Measurements from ENCODE around the gene ANKRD53.

DNA sequence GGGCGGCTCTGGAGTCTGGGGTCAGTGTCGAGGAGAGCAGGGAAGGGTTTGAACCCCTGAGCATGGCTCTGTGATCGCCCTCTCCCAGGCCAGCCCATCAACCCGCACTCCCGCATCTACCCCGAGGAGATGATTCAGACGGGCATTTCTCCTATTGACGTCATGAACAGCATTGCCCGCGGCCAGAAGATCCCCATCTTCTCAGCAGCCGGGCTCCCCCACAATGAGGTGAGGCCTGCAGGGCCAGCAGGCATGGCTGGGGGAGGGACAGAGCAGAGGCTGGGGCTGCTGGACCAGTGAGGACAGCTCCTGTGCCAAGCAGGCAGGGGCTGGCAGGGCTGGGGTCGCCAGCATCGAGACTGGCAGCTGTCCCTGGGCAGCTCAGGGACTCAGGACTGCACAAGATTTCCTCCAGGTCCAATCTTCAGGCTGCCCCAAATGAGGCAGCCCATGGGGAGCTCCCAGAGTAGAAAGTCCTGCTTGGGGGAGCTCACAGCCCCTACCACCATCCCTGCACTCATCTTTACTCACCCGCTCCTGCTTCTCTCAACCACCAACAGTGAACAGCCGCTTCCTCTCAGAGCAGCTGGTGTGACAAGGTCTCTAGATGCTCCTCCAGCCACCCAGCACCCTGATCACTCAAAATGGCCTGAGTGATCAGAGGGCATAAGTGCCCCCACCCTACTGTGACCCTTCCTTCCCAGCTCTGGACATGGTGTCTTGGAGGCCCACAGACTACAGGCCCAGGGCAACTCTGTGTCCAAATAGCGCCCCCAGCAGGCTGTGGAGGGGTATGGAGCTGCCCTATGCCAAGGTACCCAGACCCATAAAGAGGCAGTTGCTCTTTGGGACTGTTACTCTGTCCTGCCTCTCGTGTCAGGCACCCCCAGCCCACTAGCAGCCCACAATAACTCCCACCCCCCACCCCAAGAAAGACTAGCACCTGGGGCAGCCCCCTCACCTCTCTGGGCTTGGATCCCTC is 18.3 kb upstream of the ANKRD53 start:
- TF ChIP-seq, protein P1, sequence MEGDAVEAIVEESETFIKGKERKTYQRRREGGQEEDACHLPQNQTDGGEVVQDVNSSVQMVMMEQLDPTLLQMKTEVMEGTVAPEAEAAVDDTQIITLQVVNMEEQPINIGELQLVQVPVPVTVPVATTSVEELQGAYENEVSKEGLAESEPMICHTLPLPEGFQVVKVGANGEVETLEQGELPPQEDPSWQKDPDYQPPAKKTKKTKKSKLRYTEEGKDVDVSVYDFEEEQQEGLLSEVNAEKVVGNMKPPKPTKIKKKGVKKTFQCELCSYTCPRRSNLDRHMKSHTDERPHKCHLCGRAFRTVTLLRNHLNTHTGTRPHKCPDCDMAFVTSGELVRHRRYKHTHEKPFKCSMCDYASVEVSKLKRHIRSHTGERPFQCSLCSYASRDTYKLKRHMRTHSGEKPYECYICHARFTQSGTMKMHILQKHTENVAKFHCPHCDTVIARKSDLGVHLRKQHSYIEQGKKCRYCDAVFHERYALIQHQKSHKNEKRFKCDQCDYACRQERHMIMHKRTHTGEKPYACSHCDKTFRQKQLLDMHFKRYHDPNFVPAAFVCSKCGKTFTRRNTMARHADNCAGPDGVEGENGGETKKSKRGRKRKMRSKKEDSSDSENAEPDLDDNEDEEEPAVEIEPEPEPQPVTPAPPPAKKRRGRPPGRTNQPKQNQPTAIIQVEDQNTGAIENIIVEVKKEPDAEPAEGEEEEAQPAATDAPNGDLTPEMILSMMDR (IDR thresholded peaks at IDR 0.05; ENCODE audit: low read depth, low read length) = peak; percentile 30; the same call in 1 of the 2 replicates
- TF ChIP-seq EZH2phosphoT487 (IDR thresholded peaks at IDR 0.05; ENCODE audit: low read depth) = no peak
